ENCODE measurements around the gene ZNF669. TPM values are rescaled to one million over a fixed set of nuclear protein-coding genes. Genes with fewer than 3 reads are reported as not detected.
"Not testable (repeated sequence)": the region's sequence is repeated elsewhere in the genome, so short reads cannot be mapped to it uniquely, and the experiment has no call there.

Gene ZNF669
- total and polyA plus RNA-seq, 2 experiments from 2014 or later = 13.7 to 25.4 TPM

DNA sequence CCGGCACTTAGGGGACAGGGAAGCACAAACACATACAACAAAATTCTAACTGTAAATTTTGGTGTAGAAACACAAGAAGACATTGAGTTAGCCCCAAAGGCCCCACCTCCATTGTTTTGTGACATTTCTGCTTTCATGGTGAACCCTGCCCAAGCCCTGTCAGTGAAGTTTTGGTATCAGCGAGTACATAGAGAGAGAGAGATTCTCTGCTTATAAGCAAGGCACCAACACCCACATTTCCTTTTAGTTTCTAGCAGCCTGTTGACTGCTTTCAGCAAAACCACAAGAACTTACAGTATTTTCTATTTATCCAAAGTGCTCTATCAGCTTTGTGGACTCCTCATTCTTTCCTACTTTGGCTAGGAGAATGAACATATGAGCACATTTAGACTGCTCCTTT, 43.6 kb upstream of the ZNF669 start (continued):
- TF ChIP-seq, protein P1, sequence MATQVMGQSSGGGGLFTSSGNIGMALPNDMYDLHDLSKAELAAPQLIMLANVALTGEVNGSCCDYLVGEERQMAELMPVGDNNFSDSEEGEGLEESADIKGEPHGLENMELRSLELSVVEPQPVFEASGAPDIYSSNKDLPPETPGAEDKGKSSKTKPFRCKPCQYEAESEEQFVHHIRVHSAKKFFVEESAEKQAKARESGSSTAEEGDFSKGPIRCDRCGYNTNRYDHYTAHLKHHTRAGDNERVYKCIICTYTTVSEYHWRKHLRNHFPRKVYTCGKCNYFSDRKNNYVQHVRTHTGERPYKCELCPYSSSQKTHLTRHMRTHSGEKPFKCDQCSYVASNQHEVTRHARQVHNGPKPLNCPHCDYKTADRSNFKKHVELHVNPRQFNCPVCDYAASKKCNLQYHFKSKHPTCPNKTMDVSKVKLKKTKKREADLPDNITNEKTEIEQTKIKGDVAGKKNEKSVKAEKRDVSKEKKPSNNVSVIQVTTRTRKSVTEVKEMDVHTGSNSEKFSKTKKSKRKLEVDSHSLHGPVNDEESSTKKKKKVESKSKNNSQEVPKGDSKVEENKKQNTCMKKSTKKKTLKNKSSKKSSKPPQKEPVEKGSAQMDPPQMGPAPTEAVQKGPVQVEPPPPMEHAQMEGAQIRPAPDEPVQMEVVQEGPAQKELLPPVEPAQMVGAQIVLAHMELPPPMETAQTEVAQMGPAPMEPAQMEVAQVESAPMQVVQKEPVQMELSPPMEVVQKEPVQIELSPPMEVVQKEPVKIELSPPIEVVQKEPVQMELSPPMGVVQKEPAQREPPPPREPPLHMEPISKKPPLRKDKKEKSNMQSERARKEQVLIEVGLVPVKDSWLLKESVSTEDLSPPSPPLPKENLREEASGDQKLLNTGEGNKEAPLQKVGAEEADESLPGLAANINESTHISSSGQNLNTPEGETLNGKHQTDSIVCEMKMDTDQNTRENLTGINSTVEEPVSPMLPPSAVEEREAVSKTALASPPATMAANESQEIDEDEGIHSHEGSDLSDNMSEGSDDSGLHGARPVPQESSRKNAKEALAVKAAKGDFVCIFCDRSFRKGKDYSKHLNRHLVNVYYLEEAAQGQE (IDR thresholded peaks at IDR 0.05; ENCODE audit: unreplicated experiment) = no peak
- TF ChIP-seq CREB1 (CRISPR knock-in tag; IDR thresholded peaks at IDR 0.05; ENCODE audit: low read depth) = no peak
- TF ChIP-seq EZH2 (IDR thresholded peaks at IDR 0.05; ENCODE audit: low read depth, unreplicated experiment) = no peak
- TF ChIP-seq NANOG (IDR thresholded peaks at IDR 0.05; ENCODE audit: borderline replicate concordance) = no peak
- TF ChIP-seq POLR2AphosphoS5 (IDR thresholded peaks at IDR 0.05; ENCODE audit: low read depth) = no peak
- TF ChIP-seq STAT1 (IDR thresholded peaks at IDR 0.05; ENCODE audit: unreplicated experiment) = no peak
- TF ChIP-seq, protein P2, sequence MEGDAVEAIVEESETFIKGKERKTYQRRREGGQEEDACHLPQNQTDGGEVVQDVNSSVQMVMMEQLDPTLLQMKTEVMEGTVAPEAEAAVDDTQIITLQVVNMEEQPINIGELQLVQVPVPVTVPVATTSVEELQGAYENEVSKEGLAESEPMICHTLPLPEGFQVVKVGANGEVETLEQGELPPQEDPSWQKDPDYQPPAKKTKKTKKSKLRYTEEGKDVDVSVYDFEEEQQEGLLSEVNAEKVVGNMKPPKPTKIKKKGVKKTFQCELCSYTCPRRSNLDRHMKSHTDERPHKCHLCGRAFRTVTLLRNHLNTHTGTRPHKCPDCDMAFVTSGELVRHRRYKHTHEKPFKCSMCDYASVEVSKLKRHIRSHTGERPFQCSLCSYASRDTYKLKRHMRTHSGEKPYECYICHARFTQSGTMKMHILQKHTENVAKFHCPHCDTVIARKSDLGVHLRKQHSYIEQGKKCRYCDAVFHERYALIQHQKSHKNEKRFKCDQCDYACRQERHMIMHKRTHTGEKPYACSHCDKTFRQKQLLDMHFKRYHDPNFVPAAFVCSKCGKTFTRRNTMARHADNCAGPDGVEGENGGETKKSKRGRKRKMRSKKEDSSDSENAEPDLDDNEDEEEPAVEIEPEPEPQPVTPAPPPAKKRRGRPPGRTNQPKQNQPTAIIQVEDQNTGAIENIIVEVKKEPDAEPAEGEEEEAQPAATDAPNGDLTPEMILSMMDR (conservative IDR thresholded peaks at IDR 0.05; ENCODE audit: low read depth in 2 of 2) = no peak

DNA sequence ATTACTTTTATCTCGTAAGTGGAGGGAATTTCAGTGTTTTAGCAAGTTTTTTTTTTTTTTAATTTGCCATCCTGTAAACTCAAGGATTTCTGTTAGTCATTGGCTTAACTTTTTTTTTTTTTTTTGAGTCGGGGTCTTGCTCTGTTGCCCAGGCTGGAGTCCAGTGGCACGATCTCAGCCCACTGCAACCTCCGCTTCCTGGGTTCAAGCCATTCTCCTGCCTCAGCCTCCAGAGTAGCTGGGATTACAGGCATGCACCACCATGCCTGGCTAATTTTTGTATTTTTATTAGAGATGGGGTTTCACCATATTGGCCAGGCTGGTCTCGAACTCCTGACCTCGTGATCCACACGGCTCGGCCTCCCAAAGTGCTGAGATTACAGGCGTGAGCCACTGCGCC, 43.0 kb upstream of the ZNF669 start:
- H3K4me1 ChIP-seq (ENCODE audit: insufficient read depth); H3K36me3 ChIP-seq (ENCODE audit: insufficient read depth); H3K4me3 ChIP-seq; H3K27me3 ChIP-seq (ENCODE audit: insufficient read depth); H3K27ac ChIP-seq (ENCODE audit: low read depth); H3K27me3 Mint-ChIP-seq (ENCODE audit: insufficient read depth, low read depth, poor library complexity); H3K9me2 ChIP-seq (ENCODE audit: insufficient read depth); H2AFZ ChIP-seq; DNase-seq (ENCODE audit: low spot score); H3F3A ChIP-seq (replicated peaks; ENCODE audit: low read depth); ATAC-seq; H3K4me2 ChIP-seq; H3K4me3 Mint-ChIP-seq; H3K4me1 Mint-ChIP-seq; H3K27ac Mint-ChIP-seq: not testable (repeated sequence)
- Histone ChIP-seq H4K20me1 (replicated peaks; ENCODE audit: insufficient read depth) (peaks cover 19% of the 10 kb centered on the region), H3K79me2 (replicated peaks; ENCODE audit: insufficient read depth) (peaks cover 49% of the 10 kb centered on the region)
- H3K9me3 Mint-ChIP-seq = peaks cover 68% of the 10 kb centered on the region
- H3K36me3 Mint-ChIP-seq (ENCODE audit: low read depth) = peaks cover 91% of the 10 kb centered on the region

DNA sequence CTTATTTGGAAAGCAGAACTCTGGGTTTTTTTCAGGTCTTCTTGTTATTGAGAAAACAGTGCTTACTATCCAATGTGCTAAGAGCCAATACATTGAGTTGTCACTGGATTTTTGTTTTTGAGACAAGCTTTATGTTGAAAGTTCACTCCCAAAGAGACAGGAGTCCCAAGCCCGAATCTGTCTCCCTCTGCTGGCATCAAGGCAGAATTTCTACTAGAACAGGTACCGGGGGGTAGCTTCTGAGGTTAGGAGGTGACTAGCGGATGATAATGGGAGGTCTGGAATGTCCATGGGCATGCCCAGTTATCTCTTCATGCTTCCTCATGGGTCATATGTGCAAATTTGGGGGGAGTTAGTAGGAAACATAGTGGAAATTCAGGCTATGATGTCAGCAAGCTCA, 42.5 kb upstream of the ZNF669 start:
- peaks cover 2% of the 10 kb centered on the region; the same call in 2 of the 3 replicates for H3K4me1 Mint-ChIP-seq
- Histone ChIP-seq H3K79me2 (replicated peaks; ENCODE audit: insufficient read depth) (peaks cover 49% of the 10 kb centered on the region), H3F3A (replicated peaks; ENCODE audit: low read depth) (0 out of 2 replicates have a peak, but pooled peaks cover 2% of the 10 kb centered on the region), H3K27me3 (ENCODE audit: insufficient read depth) (no peaks in the 10 kb centered on the region), H3K27ac (ENCODE audit: low read depth) (no peak overlapping the region), H3K4me1 (ENCODE audit: insufficient read depth) (no peaks in the 10 kb centered on the region), H3K4me2 (no peak overlapping the region), H3K36me3 (ENCODE audit: insufficient read depth) (peaks cover 8% of the 10 kb centered on the region; the same call in 1 of the 2 replicates), H4K20me1 (replicated peaks; ENCODE audit: insufficient read depth) (peaks cover 19% of the 10 kb centered on the region), H3K9me2 (ENCODE audit: insufficient read depth) (no peaks in the 10 kb centered on the region), H2AFZ (no peak overlapping the region), H3K4me3 (no peak overlapping the region)
- peaks cover 92% of the 10 kb centered on the region for H3K36me3 Mint-ChIP-seq (ENCODE audit: low read depth)
- TF ChIP-seq, protein P3, sequence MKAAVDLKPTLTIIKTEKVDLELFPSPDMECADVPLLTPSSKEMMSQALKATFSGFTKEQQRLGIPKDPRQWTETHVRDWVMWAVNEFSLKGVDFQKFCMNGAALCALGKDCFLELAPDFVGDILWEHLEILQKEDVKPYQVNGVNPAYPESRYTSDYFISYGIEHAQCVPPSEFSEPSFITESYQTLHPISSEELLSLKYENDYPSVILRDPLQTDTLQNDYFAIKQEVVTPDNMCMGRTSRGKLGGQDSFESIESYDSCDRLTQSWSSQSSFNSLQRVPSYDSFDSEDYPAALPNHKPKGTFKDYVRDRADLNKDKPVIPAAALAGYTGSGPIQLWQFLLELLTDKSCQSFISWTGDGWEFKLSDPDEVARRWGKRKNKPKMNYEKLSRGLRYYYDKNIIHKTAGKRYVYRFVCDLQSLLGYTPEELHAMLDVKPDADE (IDR thresholded peaks at IDR 0.05) = no peak
- TF ChIP-seq, protein P2 (conservative IDR thresholded peaks at IDR 0.05; ENCODE audit: low read depth in 2 of 2) = peak; percentile 76 to 86
- no peak for TF ChIP-seq JUNB (IDR thresholded peaks at IDR 0.05; ENCODE audit: unreplicated experiment)
- DNase-seq (ENCODE audit: low spot score) (peak; percentile 76), ATAC-seq (peak; percentile 65)
- H3K27me3 Mint-ChIP-seq (ENCODE audit: insufficient read depth, low read depth, poor library complexity) = no peaks in the 10 kb centered on the region
- H3K9me3 Mint-ChIP-seq = peaks cover 70% of the 10 kb centered on the region
- H3K4me3 Mint-ChIP-seq = no peak overlapping the region
- H3K27ac Mint-ChIP-seq = no peak overlapping the region
